ENCODE measurements around the gene ABLIM2.

ABLIM2 gene

GRCh38 chr4:8032381-8032780, 126.2 kb downstream of the ABLIM2 start:
- no peak for TF ChIP-seq CTCF (IDR thresholded peaks at IDR 0.05; ENCODE audit: low read depth, low read length)

GRCh38 chr4:8030121-8030781, 128.4 kb downstream of the ABLIM2 start:
- TF ChIP-seq CTCF (IDR thresholded peaks at IDR 0.05; ENCODE audit: low read depth, low read length) = no peak
- no peak for DNase-seq (ENCODE audit: extremely low read depth, low read depth)

More at GRCh38 chr4:8032381-8032780, 126.2 kb downstream of the ABLIM2 start:
- DNase-seq (ENCODE audit: extremely low read depth, low read depth) = no peak

GRCh38 chr4:8029689-8030088, 128.9 kb downstream of the ABLIM2 start:
- no peak for TF ChIP-seq CTCF (IDR thresholded peaks at IDR 0.05; ENCODE audit: low read depth, low read length)
- no peak for DNase-seq (ENCODE audit: extremely low read depth, low read depth)

GRCh38 chr4:8028884-8029568, 129.6 kb downstream of the ABLIM2 start:
- no peak for TF ChIP-seq CTCF (IDR thresholded peaks at IDR 0.05; ENCODE audit: low read depth, low read length)
- no peak for DNase-seq (ENCODE audit: extremely low read depth, low read depth)

GRCh38 chr4:8028368-8028767, 130.2 kb downstream of the ABLIM2 start:
- TF ChIP-seq CTCF (IDR thresholded peaks at IDR 0.05; ENCODE audit: low read depth, low read length) = no peak
- no peak for DNase-seq (ENCODE audit: extremely low read depth, low read depth)

GRCh38 chr4:8026453-8026852, 132.2 kb downstream of the ABLIM2 start:
- no peak for DNase-seq (ENCODE audit: extremely low read depth, low read depth)
- TF ChIP-seq CTCF (IDR thresholded peaks at IDR 0.05; ENCODE audit: low read depth, low read length) = no peak

- no peak for DNase-seq (ENCODE audit: extremely low read depth, low read depth)
- TF ChIP-seq CTCF (IDR thresholded peaks at IDR 0.05; ENCODE audit: low read depth, low read length) = no peak
Measured at GRCh38 chr4:8025668-8026067, 132.9 kb downstream of the ABLIM2 start.

Data from AG09319 (cell line).